ENCODE measurements around the gene SYT9. TPM values are rescaled to one million over a fixed set of nuclear protein-coding genes. Genes with fewer than 3 reads are reported as not detected.

SYT9 gene
- total RNA-seq, 4 donors from 2014 or later, result 0.24 to 2.1 (median 0.52) TPM

DNA sequence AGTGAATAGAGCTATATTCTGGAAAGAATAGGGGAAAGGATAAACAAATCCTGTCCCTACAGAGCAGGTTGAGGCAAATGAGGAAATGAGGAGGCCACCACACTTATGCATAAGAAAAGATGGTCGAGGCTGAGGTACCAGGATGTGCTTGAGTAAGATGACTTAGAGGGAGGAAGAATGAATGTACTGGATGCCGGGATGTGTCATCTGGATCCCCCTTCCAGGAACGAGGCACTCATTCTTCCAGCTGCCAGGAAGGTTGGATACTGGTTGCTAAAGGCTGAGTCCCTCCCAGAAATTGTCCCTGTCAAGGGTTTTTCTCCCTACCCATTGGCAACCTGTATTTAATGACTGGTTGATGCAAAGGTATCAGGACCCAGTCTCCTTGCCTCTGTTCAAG, 31.1 kb upstream of the SYT9 start:
- Histone ChIP-seq H3K27ac (no peak overlapping the region), H3K4me3 (no peak overlapping the region), H3K36me3 (no peaks in the 10 kb centered on the region), H3K9me3 (no peaks in the 10 kb centered on the region), H3K27me3 (peaks cover 13% of the 10 kb centered on the region), H3K4me1 (no peaks in the 10 kb centered on the region)
- 60% methylated on average over 3 of the region's 3 CpGs for WGBS
- no peak for TF ChIP-seq POLR2A (IDR thresholded peaks at IDR 0.05)
- no peak for TF ChIP-seq CTCF (IDR thresholded peaks at IDR 0.05)
- DNase-seq (ENCODE audit: low spot score in 2 of 2), result no peak

DNA sequence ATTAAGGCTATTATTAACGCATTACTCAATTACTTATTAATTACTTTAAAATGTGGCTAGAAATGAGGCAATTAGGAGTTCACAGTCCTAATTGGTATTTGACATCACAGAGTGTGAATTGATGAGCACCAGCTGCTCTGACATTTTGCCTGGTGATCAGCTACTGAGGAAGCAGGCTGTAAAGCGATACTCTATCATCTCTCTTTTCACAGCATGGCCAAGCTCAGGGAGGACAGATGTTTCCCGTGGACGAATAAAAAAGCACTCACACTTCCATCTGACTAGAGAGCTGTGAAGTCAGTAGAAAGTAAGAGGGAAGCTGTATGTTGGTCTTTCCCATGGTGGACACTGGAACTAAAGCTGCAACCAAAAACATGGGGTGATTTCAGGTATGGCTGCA, 29.1 kb upstream of the SYT9 start:
- Histone ChIP-seq H3K27ac (no peak overlapping the region), H3K27me3 (peaks cover 13% of the 10 kb centered on the region), H3K9me3 (no peaks in the 10 kb centered on the region), H3K4me3 (no peak overlapping the region), H3K4me1 (no peaks in the 10 kb centered on the region), H3K36me3 (no peaks in the 10 kb centered on the region)
- TF ChIP-seq POLR2A (IDR thresholded peaks at IDR 0.05), result no peak
- no peak for TF ChIP-seq EP300 (IDR thresholded peaks at IDR 0.05)
- no peak for TF ChIP-seq CTCF (IDR thresholded peaks at IDR 0.05)
- TF ChIP-seq POLR2AphosphoS5 (IDR thresholded peaks at IDR 0.05), result no peak
- WGBS, result 37% methylated on average over 4 of the region's 4 CpGs
- DNase-seq (ENCODE audit: low spot score in 2 of 2), result no peak

- WGBS, result 63% methylated on average over 5 of the region's 5 CpGs
- no peak for DNase-seq (ENCODE audit: low spot score in 2 of 2)
- TF ChIP-seq POLR2AphosphoS5 (IDR thresholded peaks at IDR 0.05) (no peak), POLR2A (IDR thresholded peaks at IDR 0.05) (no peak), EP300 (IDR thresholded peaks at IDR 0.05) (no peak), CTCF (IDR thresholded peaks at IDR 0.05) (no peak)
- H3K4me3 ChIP-seq, result no peak overlapping the region
- peaks cover 7% of the 10 kb centered on the region for H3K27me3 ChIP-seq
- H3K9me3 ChIP-seq, result no peaks in the 10 kb centered on the region
- H3K27ac ChIP-seq, result no peak overlapping the region
- no peaks in the 10 kb centered on the region for H3K4me1 ChIP-seq
- H3K36me3 ChIP-seq, result no peaks in the 10 kb centered on the region
These were observed 11.8 kb upstream of the SYT9 start for GRCh38 chr11:7239877-7240276.

GRCh38 chr11:7245341-7245740, 6.4 kb upstream of the SYT9 start:
- TF ChIP-seq CTCF (IDR thresholded peaks at IDR 0.05), result no peak
- no peak for TF ChIP-seq POLR2AphosphoS5 (IDR thresholded peaks at IDR 0.05)
- TF ChIP-seq EP300 (IDR thresholded peaks at IDR 0.05), result no peak
- TF ChIP-seq POLR2A (IDR thresholded peaks at IDR 0.05), result no peak
- 75% methylated on average over 3 of the region's 3 CpGs for WGBS
- Histone ChIP-seq H3K36me3 (no peaks in the 10 kb centered on the region), H3K27me3 (no peaks in the 10 kb centered on the region), H3K4me3 (no peak overlapping the region), H3K27ac (no peak overlapping the region), H3K4me1 (no peaks in the 10 kb centered on the region), H3K9me3 (no peaks in the 10 kb centered on the region)
- DNase-seq (ENCODE audit: low spot score in 2 of 2), result no peak

DNA sequence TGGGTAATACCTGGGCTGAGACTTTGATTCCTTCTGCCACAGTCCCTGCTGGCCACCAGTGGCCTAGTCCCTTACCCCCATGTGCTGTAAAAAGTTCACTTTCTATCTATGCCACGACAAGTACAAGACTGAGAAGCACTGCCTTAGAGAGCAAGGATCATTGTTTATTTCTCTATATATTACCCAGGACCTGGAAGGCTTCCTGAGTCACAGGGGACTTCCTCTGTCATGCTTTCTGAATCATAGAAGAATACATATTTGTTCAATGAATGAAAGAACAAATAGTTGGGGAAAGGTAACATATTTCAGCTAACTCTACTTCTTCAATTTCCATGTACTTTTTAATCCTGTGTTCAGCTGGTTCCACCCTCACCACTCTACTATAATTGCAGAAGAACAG, 5.5 kb upstream of the SYT9 start:
- DNase-seq (ENCODE audit: low spot score in 2 of 2), result no peak
- Histone ChIP-seq H3K4me3 (no peak overlapping the region), H3K27ac (no peak overlapping the region), H3K36me3 (no peaks in the 10 kb centered on the region), H3K9me3 (no peaks in the 10 kb centered on the region), H3K27me3 (peaks cover under 1% of the 10 kb centered on the region), H3K4me1 (peaks cover under 1% of the 10 kb centered on the region)
- WGBS, result 72% methylated on average over 1 of the region's 1 CpG
- no peak for TF ChIP-seq CTCF (IDR thresholded peaks at IDR 0.05)
- TF ChIP-seq POLR2AphosphoS5 (IDR thresholded peaks at IDR 0.05), result no peak
- no peak for TF ChIP-seq EP300 (IDR thresholded peaks at IDR 0.05)
- no peak for TF ChIP-seq POLR2A (IDR thresholded peaks at IDR 0.05)

All from suprapubic skin (tissue), 4 donors.